GM11168 (cell line): Measurements from ENCODE around the gene UVSSA.

Source experiments
- in situ Hi-C: fragments of 300-500 bp; cut with MboI; formaldehyde crosslinking; loops from one replicate; pipeline ENCODE4 v1.12.0; 2022; ENCODE audit warnings: low sequenced_read_pairs; ENCODE audit not compliant: unreplicated experiment

Gene UVSSA

GRCh38 chr4:1346781-1347409 lies at the start of gene UVSSA:
Gene UVSSA (plus strand): TSS chr4:1347208. CDS start chr4:1348092, 884 bp downstream.
- in situ Hi-C loops: no loop called here

- in situ Hi-C loops: no loop called here
Observed at GRCh38 chr4:1297456-1298325, 49.3 kb upstream of the UVSSA start.

- in situ Hi-C loops: no loop called here
Observed at GRCh38 chr4:1298461-1298860, 48.5 kb upstream of the UVSSA start.

GRCh38 chr4:1299301-1299860 lies 47.6 kb upstream of the UVSSA start:
- in situ Hi-C loops: no loop called here

GRCh38 chr4:1300466-1301455 lies 46.2 kb upstream of the UVSSA start:
- in situ Hi-C loops: no loop called here

GRCh38 chr4:1302159-1302558 lies 44.8 kb upstream of the UVSSA start:
- in situ Hi-C loops: no loop called here

- in situ Hi-C loops: no loop called here
Observed at GRCh38 chr4:1305261-1305711, 41.7 kb upstream of the UVSSA start.

GRCh38 chr4:1305781-1306455 lies 41.1 kb upstream of the UVSSA start:
- in situ Hi-C loops: no loop called here

- in situ Hi-C loops: no loop called here
Observed at GRCh38 chr4:1307951-1308735, 38.9 kb upstream of the UVSSA start.

- in situ Hi-C loops: no loop called here
Observed at GRCh38 chr4:1309261-1310010, 37.6 kb upstream of the UVSSA start.

- in situ Hi-C loops: no loop called here
Observed at GRCh38 chr4:1310031-1310795, 36.8 kb upstream of the UVSSA start.

- in situ Hi-C loops: no loop called here
Observed at GRCh38 chr4:1310796-1311631, 36.0 kb upstream of the UVSSA start.

- in situ Hi-C loops: no loop called here
Observed at GRCh38 chr4:1312821-1313640, 34.0 kb upstream of the UVSSA start.

GRCh38 chr4:1315306-1315705 lies 31.7 kb upstream of the UVSSA start:
- in situ Hi-C loops: no loop called here

GRCh38 chr4:1315836-1316536 lies 31.0 kb upstream of the UVSSA start:
- in situ Hi-C loops: no loop called here
